A673 (cell line): Measurements from ENCODE around the gene RPL28.

Source experiments
- EZH2 ChIP-seq: fragments of 200-600 bp; sonication (generic); IDR thresholded peaks from 2 replicates; pipeline ENCODE4 v1.6.1; 2017; ENCODE audit warnings: borderline replicate concordance, low read depth, mild to moderate bottlenecking, mixed read lengths, antibody characterized with exemption, low read length; ENCODE audit not compliant: poor library complexity, severe bottlenecking
- TF ChIP-seq, protein P1 (sequence below): fragments of 300-800, 200-600 bp; sonication (generic); conservative IDR thresholded peaks from 2 replicates; pipeline ENCODE4 v1.5.1; 2017; ENCODE audit warnings: low read depth, mild to moderate bottlenecking, antibody characterized with exemption, low read length, moderate library complexity, mixed read lengths

GRCh38 chr19:55419103-55419502, 33.4 kb downstream of the RPL28 start:
- TF ChIP-seq, protein P1, sequence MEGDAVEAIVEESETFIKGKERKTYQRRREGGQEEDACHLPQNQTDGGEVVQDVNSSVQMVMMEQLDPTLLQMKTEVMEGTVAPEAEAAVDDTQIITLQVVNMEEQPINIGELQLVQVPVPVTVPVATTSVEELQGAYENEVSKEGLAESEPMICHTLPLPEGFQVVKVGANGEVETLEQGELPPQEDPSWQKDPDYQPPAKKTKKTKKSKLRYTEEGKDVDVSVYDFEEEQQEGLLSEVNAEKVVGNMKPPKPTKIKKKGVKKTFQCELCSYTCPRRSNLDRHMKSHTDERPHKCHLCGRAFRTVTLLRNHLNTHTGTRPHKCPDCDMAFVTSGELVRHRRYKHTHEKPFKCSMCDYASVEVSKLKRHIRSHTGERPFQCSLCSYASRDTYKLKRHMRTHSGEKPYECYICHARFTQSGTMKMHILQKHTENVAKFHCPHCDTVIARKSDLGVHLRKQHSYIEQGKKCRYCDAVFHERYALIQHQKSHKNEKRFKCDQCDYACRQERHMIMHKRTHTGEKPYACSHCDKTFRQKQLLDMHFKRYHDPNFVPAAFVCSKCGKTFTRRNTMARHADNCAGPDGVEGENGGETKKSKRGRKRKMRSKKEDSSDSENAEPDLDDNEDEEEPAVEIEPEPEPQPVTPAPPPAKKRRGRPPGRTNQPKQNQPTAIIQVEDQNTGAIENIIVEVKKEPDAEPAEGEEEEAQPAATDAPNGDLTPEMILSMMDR: no peak
- TF ChIP-seq EZH2: no peak
